C4-2B (cell line): ENCODE results near the gene ST6GALNAC3.

Experiments
- H3K27ac ChIP-seq: fragments of 450-650 bp; 2 replicates; pipeline ENCODE4 v1.5.1; 2017
- ZFX ChIP-seq: fragments of 450-650 bp; IDR thresholded peaks from 2 replicates; pipeline ENCODE4 v1.6.1; 2017
- TF ChIP-seq, protein P1 (sequence below): fragments of 450-650 bp; conservative IDR thresholded peaks from 2 replicates; pipeline ENCODE4 v1.5.1; 2017; ENCODE audit warnings: mild to moderate bottlenecking

The ST6GALNAC3 gene

DNA sequence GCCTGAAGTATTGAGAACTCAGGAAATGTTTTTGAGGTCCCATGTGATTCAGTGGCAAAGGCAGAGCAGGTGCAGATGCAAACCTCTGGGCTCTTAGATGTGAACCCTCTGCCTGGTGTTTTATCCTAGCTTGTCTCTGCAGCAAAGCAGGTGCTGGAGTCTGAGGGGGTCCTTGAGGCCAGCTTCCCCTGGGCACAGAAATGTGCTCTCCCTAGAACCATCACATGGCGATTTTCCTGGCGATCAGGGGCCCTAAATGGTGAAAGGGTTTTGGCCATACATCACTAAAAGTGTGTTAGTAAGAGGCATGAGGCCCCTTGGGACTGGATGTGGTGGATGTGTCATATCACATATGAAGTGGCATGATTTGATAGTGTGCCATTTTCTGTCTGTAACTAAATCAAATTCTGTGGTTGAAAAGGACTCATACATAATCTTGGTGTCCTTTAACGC lies 144.8 kb downstream of the ST6GALNAC3 start:
- TF ChIP-seq, protein P1, sequence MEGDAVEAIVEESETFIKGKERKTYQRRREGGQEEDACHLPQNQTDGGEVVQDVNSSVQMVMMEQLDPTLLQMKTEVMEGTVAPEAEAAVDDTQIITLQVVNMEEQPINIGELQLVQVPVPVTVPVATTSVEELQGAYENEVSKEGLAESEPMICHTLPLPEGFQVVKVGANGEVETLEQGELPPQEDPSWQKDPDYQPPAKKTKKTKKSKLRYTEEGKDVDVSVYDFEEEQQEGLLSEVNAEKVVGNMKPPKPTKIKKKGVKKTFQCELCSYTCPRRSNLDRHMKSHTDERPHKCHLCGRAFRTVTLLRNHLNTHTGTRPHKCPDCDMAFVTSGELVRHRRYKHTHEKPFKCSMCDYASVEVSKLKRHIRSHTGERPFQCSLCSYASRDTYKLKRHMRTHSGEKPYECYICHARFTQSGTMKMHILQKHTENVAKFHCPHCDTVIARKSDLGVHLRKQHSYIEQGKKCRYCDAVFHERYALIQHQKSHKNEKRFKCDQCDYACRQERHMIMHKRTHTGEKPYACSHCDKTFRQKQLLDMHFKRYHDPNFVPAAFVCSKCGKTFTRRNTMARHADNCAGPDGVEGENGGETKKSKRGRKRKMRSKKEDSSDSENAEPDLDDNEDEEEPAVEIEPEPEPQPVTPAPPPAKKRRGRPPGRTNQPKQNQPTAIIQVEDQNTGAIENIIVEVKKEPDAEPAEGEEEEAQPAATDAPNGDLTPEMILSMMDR: no peak
- TF ChIP-seq ZFX: no peak
- no peak overlapping the region for H3K27ac ChIP-seq

DNA sequence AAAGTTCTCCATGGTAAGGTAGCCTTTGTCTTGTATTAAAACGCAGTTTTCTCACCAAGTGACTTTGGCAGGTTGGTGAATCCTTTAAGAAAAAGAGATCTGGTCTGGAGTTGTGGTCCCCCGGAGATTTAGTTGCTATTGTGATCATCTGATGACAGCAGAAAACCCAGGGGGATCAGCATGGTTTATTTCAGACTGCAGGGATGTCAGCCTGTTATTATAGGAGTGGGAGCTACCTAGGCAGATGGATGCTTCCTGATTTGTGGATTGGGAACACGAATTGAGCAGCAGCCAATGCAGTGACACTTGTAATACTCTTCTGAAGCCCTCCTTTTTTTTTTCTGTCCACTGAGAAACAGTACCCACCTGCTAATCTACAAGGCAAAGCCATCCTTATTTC lies 150.2 kb downstream of the ST6GALNAC3 start:
- H3K27ac ChIP-seq: no peak overlapping the region
- no peak for TF ChIP-seq ZFX
- TF ChIP-seq, protein P1: no peak

DNA sequence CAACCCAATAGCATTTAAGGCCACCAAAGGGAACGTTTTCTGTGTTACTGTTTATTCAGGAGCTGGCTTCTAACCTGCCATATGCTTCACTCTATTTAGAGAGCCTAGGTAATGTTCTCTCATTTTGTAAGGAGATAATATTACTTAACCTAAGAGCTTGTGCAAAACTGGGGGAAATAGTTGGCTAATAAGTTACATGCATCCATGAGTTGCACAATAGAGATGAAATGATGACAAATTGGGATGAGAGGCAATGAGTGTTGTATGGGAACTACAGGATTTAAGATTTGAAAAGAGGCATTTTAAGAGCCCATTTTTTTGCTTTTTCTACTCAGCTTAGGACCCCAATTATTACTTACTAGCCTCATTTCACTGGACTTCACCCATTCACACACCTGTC lies 151.0 kb downstream of the ST6GALNAC3 start:
- TF ChIP-seq ZFX: no peak
- TF ChIP-seq, protein P1: no peak
- H3K27ac ChIP-seq: no peak overlapping the region

DNA sequence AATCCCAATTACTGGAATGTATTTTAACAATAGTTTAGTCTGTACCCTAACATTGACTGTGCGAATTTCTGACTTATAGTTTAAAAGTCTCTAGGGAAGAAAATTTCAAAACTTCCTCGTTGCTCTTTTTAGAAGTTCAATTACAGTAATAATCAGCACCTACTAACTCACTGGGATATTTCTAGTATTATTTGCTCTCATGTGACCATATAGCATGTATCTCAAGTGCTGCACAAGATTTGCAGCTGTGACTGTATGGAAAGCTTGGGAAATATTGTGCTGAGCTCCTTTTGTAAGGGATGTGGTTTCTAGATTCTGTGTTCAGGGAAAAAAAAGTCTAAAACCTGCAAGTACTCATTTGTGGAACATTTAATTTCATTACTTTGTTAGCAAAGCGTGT lies 153.1 kb downstream of the ST6GALNAC3 start:
- no peak for TF ChIP-seq ZFX
- TF ChIP-seq, protein P1: no peak
- no peak overlapping the region for H3K27ac ChIP-seq

DNA sequence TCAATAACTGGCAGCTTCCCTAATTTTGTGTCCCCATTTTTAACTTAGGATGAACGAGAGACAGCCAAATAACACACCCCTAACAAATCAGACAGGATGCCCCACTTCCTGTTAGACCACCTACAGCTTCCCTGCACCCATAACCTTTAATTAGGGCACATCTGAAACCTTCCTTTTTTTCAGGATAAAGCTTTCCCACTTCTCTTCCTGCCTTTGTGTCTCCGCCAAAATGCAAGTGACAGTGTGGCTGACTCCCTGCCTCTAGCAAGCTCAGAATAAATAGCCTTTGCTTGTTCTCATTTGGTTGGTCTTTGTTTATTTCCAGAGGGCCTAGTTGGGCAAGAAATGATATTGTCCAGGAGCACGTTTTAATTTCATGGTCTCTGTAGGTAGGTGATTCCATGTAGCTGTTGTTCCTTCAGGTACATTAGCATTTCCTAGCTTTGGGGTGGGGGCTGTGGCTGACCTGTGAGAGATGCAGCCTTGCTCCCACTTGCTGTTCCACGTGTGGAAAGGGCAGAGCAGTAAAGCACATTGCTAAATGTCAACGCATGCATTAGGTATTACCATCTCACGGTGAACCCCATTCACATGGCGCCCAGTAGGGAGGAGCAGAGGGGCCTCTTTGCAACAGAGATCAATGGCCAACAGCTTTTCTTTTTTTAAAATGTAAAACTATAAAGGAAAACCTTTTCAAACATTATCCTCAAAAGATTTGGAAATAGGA lies 154.9 kb downstream of the ST6GALNAC3 start:
- no peak overlapping the region for H3K27ac ChIP-seq

DNA sequence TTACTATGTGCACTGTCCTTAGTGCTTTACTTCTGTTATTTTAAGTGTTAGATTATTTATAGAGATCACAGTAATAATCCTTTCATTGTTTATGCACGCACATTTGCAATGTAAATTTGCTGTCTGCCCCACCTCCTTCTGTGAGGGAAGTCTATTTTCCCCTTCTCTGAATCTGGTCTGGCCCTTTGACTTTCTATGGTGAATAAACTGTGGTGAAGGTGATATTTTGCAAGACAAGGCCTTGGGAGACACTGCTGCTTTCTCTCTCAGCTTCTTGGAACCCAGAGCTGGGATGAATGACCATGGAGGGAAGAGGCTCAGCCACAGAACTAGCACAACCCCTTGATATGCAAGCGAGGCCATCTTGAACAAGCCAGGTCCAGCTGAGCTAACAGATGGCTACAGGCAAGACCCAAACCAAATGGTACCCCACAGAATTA lies 156.3 kb downstream of the ST6GALNAC3 start:
- H3K27ac ChIP-seq: no peak overlapping the region
- TF ChIP-seq, protein P1: no peak
- TF ChIP-seq ZFX: no peak

More for the DNA sequence above, 154.9 kb downstream of the ST6GALNAC3 start:
- TF ChIP-seq, protein P1: no peak
- TF ChIP-seq ZFX: no peak

DNA sequence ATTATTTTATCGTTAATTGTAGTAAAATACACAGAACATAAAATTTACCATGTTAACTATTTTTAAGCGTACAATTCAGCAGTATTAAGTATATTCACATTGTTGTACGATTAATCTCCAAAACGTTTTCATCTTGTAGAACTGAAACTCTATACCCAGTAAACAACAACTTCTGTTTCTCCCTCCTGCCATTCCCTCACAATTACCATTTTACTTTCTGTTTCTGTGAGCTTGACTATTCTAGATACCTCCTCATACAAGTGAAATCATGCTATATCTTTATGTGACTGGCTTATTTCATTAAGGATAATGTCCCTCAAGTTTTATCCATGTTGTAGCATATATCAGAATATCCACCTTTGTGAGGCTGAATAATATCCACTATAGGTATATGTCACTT lies 156.8 kb downstream of the ST6GALNAC3 start:
- TF ChIP-seq ZFX: no peak
- TF ChIP-seq, protein P1: no peak
- no peak overlapping the region for H3K27ac ChIP-seq
